CD4-positive, alpha-beta T cell treated with Interferon gamma for 1 hour (primary cell): ENCODE results near the gene NTMT1.
A peak's percentile ranks its signal among the peaks of the same experiment; 100 is the strongest.
"Not testable (repeated sequence)": the region's sequence is repeated elsewhere in the genome, so short reads cannot be mapped to it uniquely, and the experiment has no call there.

Experiments used
- DNase-seq: peaks from one replicate; pipeline ENCODE4 v3.0.0-alpha.2; 2020

NTMT1 gene

DNA sequence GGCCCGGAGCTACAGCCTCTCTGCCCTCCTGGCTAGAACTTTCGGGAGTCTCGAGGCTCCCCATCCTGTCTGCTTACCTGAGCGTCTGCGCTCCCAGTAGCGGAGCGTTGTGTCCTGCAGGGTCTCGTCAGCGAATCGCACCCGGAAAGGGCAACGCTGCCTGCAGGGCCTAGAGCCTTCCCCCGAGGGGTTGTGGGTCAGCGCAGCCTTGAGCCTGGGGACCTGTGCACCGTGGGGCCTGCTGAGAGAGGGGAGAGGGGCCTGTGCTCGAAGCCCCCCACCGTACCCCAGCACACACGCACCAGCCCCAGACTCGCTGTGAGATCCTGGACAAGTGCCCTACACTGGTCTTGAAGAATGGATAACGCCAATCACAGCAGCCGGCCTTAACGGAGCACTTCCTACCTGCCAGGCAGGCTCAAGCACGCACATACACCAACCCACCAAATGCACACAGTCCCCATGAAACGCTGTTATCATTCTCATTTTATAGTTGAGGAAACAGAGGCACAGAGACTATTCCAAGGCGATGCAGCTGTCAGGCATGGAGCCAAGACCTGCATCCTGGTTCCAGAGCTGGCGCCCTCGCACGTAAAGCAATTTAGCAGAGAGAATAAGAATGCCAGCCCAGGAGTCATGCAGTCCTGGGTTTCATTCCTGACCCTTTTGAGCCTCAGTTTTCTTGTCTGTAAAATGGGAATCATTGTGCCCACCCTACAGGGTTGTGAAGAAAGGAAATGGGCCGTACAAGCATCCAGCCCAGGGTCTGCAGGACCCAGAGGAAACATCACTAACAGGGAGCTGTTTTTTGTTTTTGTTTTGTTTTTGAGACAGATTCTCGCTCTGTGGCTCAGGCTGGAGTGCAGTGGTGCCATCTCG, 10.3 kb upstream of the NTMT1 start:
- no peak for DNase-seq

DNA sequence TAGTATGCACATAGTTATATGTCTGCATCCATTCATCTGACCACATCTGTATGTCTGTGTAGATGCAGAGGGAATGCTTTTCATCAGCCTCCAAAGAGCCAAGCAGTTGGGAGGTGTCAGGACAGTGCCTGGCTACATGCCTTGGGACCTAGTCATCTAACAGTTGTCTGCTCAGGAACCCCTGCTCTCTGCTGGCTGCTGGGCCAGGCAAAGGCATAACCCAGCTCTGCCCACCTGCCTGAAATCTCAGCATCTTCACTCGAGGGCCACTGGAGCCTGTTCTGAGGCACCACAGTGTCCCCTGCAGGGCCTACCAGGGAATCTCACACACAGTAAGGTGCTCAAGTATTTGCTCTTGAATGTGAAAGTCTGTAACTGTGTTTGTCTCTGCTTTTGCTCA, 8.8 kb upstream of the NTMT1 start:
- DNase-seq, result no peak

DNA sequence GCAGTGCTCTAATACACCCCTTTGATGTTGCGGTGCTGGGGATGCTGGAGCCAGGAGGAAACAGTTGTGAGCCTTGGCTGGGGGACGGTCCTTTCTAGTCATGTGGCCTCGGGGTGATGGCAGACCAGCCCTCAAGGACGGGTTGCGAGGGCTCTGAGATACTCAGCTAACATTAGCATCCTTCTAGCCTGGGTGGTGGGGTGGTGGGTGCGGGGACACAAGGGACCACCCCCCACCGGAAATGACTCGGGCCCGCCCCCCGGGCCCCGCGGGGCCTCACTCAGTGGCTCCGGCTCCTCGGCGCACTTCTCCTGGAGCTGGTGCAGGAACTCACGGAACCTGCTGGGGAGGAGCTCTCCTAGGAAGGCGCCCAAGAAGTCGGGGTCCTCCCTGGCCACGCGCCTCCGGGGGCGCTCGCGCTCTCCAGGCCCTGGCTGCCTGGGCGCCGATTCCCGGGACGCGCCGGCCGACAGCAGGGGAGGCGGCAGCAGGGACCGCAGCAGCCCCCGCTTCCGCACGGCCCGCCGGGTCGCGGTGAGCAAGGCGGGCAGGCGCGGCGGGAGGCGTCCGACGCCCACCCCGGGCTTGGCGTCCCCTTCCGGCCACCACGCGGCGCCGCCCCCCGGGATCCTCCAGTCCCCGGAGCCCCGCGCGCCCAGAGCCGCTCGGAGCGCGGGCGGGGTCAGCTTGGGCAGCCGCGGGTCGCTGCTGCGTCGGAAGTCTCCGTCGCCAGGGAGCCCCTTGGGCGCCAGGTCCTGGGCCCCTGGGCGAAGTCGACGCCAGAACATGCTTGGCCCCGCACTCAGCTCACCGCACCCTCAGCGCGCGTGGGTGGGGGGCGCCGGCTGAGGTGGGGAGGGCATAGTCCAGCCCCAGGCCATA, 5.9 kb upstream of the NTMT1 start:
- DNase-seq, result no peak

DNA sequence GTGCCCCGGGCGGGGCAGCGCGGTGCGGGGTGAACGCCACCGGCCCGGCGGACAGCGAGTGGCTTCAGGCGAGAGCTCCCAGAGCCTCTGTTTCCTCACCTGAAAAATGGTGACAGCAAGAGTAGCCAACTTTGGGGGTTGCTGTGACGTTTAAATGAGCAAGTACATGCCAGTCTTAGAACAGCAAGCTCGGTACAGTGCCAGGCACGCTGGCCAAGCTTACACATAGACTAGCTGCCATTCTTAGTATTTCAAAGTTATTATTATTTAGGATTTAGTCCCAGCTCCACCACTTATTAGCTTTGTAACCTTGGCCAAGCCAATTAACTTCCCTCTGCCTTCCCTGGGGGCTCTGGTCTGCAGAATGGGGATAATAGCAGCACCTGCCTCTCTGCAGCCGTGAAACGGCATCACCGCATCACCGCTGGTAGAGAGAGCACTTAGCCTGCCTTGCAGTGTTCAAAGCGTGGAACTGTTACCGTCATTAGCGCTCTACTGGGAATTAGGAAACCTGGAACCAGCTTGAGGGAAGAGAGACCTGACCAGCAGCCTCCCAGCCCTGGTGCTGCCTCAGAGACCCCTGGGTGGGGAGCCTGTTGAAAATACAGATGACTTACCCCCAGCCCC, 5.2 kb upstream of the NTMT1 start, which contains the start of gene C9orf50:
TSS of gene C9orf50 (minus strand) at position 433 of the 627 bp plus-strand sequence. CDS start 527 bp downstream, outside the sequence.
- DNase-seq, result no peak

DNA sequence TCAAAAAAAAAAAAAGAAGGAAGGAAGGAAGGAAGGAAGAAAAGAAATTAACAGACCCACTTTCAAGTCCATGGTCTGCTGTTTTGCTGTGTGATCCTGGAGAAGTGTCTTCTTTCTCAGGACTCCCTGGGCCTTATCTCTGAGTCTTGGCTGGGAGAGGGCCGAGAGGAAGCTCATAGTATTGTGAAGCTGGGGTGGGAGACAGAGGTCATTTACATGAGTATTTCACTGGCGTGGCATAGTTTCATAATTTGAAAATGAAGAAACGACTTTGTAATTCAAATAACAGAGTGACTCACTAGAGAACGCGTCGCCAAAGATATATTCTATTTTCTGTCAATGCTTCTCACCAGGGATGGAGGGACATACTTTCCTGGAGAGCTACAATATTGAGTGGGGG, 2.6 kb upstream of the NTMT1 start:
- no peak for DNase-seq

DNA sequence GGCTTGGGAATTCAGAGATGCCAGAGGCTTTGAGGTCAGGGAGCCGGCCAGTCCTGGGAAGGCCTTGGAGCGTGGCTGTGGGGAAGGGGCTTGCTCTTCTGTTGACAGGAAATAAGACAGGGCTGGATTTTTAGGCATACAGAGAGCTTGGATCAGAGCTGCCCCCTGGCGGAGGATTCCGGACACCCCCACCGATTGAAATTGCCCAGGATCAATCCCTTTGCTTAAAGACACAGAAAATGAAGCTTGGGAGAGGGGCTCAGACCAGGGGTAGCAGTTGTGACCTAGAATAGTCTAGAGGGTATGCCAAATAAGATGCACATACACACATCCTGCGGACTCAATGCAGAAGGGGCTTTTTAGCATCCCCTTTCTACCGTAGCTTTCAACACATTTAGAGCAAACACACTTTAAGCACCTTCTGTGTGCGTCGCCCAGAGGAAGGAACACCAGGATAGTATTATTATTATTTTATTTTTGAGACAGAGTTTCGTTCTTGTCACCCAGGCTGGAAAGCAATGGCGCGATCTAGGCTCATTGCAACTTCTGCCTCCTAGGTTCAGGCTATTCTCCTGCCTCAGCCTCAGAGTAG, 1.7 kb upstream of the NTMT1 start:
- peak; percentile 59 for DNase-seq

DNA sequence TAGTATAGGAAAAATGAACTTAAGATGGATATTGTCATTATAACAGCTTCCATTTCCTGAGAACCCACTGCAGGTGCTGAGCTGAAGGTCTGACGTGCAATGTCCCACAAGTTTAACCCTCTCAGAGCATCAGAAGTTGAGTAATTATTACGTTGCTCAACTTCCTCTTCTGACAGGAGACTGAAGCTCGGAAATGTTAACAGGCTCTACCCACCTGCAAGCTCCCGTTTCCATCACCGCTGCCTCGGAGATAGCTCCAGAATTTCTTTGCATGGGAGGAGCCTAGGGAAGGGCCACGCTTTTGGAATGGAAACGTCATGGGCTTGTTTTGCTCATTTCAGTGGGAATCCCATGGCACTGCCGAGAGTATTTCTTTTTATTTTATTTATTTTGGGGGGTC, 1.0 kb upstream of the NTMT1 start:
- peak; percentile 58 for DNase-seq

DNA sequence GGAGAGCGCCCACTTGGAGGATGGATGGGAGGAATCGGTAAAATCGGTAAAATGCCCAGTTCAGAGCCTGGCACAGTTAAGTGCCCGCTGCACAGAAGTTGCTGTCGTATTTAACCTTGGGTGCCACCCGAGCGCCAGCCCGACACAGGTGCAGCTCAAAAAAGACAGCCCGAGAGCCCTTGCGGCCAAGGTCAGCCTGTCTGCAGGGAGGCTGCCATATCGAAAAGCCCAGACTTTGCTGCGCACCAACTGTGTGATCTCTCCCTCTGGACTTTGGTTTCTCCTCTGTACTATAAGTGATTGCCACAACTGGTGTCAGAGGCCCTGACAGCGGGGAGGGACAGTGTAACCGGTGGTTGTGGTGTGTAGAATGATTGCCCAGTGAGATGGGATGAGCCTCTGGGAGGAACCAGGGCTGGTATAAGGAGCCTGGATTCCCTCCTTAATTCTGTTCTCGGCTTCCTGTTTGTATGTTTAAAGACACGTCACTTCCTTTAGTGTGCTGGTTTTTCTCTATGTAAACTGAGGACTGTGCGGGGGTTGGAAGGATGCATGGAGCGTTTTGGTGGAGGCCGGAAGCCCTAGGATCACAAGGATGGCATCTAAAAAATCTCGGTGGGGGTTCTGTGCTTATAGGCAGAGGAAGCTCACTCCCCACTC, 792 bp downstream of the NTMT1 start:
- peak; percentile 54 for DNase-seq

DNA sequence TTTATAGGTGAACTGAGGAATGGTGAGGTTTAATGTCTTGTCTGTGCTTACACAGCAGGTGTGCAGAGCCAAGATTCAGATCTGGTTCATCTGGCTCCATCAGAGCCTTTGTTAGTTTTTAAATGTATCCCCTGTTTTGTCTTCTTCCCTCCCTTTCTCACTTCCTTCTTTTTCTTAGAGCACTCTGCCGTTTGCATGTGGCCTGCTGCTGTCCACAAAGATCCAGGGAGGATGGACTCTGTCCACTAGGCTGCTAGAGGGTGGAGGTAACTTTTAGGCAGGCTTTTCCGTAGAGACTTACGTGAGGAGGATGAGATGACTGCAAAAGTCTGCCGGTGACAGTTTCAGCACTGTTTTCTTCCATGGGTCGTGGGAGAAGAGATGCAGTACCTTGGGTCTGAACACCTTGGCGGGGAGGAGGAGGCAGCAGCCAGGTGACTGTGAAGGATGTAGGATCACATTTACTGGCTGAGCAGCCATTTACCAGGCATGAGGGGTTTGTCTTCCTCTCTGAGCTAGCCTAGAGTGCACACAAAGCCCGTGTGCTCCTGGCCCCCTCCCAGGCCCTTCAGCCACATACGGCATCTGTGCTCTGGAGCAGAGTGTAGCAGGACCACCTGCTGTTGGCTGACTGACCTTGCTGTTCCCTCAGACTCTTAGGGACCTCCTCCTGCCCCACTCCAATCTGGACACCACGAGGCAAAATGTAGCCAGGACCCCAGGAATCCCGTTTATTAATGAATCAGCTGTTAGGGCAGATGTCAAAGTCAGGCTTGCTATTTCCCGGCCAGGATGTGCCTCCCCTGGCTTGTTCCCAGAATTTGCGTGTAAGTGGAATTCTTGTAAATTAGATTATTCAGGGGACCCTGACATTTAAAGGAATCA, 1.8 kb downstream of the NTMT1 start:
- DNase-seq, result no peak

DNA sequence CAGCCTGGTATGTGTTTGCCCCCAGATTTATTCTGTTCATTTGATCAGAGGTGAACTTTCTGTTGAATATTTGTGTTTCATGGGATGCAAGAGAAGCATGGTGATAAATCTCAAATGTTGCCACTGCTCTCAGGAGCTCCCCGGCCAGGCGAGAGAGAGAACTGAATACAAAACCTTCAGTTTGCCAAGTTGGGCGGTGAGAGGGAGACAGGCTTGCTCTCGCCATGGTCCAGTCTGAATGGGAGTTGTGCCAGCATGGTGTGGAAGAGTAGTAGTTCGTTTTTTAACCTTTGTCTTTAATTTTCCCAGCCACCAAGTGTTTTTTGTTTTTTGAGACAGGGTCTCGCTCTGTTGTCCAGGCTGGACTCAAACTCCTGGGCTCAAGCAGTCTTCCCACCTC, 2.7 kb downstream of the NTMT1 start:
- DNase-seq, result no peak

DNA sequence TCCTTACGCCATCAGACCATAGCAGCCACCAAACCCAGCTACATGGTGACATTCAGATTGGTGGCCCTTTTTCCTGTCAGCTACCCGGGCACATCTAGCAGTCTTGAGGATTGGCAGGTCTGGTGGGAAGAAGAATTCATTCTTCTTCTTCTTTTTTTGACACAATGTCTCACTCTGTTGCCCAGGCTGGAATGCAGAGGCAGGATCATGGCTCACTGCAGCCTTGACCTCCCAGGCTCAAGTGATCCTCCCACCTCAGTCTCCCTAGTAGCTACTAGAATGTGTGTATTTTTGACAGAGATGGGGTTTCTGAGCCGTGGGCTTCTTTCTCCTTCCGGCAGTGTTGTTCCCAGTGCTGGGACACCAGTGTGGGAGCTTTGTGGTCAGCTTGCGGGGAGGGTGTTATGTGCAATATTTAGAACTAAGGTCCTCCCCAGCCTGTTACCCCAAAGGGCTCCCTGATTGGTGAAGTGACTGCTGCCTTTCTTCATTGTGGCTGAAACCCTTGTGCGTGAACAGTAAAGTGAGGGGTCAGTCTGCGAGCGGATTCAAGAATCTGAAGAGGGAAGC, 3.4 kb downstream of the NTMT1 start:
- DNase-seq, result no peak

DNA sequence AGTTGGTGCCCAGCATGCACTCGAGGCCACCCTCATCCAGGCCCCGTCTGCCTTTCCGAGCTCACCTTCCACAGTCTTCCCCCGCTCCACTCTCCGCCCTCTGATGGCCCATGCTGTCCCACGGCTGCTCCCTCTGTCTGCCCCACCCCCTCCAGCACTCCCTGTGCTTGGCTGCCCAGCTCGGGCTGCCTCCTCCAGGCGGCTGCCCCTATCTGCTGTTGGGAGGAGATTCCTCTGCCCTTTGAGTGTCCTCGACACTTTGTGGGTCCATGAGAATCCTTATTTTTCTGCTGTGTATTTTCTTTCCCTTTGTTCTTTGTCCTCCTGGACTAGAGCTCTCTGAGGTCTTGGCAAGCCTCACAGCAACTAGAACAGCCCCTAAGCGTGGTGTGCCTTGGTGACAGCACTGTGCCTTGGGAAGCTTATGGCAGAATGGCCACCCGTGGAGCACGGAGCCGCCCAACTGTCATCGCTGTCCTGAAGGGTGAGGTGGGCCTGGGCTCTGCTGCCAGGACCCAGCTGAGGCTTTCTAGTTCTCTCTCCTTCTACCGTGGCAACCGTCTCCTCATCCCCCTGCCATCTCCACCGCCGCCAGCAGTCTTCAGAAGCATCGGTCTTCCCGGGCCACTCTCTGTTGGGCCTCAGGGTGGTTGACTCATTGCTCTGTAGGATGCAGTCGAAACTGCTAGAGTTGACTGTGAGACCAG, 5.2 kb downstream of the NTMT1 start:
- no peak for DNase-seq

DNA sequence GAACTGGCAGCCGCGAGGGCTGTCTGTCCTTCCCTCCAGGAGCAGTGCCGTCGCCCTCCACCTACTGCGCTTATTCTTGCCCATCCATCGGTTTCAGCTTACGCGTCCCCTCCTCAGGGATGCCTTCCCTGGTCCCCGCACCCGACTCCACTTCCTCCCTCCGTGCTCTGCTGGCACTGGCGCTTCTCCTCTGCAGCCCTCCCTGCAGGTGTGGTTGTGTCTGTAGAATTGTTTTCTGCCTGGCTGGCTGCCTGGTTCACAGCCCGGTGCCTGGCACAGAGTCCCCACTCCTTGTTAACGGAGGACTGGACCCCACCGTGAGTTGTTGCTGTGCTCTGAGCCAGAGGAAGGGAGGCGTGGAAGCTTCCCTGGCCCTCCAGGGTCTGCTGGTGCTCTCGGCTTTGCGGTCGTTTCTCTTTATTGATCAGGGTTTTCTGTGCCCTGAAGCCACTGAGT, 5.7 kb downstream of the NTMT1 start:
- DNase-seq, result no peak

DNA sequence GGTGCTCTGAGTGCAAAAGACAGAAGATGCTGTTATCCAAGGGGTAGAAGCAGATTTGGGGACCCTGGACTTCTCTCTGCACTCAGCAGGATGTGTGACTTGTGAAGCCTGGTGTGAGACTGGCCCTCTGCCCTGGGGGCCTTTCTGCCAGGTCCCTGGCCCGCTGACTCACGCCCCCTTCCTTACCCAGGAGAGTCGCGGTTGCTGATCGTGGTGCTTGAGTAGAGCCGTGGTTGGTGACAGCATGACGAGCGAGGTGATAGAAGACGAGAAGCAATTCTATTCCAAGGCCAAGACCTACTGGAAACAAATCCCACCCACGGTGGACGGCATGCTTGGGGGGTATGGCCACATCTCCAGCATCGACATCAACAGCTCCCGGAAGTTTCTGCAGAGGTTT, 6.5 kb downstream of the NTMT1 start:
- DNase-seq, result no peak

DNA sequence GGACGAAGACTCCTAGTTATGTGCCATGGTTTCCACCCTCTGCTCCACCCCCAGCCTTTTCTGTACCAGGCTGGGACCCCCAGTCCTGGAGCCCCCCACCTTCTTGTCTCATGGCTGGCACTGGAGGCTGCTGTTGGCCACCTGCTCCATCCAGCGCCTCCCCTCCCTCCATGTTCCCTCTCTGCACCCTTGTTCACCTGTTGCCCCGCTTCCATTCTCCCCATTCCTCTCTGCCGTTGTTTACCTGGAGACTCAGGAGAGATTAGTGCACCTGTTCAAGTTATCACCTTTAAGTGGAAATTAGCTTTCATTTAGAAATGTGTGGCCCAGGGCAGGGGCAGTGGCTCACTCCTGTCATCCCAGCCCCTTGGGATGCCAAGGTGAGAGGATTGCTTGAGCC, 7.2 kb downstream of the NTMT1 start:
- no peak for DNase-seq

DNA sequence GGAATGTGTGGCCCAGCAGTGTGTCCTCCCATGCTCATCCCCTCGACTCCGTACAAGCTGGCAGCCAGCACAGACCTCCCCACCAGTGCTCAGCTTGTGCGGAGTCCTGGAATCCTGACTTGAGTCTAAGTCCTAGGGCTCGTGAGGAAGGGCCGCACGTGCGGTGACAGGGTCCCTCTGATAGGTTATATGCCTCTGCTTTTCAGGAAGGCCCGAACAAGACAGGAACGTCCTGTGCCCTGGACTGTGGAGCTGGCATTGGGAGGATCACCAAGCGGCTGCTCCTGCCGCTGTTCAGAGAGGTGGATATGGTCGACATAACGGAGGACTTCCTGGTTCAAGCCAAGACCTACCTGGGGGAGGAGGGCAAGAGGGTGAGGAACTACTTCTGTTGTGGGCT, 7.9 kb downstream of the NTMT1 start:
- DNase-seq, result no peak

DNA sequence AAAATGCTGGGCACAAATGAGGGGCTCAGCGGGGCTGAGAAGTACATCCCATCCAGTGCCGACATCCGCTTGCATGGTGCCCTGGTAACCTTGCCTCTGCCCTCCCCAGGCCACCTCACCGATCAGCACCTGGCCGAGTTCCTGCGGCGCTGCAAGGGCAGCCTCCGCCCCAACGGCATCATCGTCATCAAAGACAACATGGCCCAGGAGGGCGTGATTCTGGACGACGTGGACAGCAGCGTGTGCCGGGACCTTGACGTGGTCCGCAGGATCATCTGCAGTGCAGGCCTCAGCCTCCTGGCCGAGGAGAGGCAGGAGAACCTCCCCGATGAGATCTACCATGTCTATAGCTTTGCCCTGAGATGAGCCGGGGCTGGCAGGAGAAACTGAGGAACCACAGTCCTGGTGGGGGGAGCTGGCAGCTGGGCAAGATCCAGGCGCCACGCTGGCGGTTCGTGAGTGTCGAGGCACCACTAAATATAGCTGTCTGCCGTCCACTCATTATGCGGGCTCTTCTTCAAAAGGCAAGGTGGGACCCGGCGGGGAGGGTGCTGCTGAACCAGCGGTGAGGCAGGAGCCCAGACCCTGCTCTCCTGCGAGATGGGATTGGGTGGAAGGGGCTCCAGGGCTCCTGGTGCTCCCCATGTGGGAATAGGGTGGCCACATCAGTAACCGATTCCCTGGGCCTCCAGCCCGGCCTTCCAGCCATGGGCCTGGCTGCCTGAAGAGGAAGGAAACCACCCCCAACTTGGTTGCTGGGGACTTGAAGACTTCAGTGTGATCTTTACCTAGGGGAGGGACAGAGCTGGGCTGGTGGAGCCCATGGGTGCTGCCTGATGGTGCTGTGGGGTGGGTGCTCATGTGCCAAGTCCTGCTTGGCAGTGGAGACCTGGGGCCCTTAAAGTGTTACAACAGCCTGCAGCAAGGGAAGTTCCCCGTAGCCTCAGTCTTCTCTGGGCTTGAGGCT, 9.4 kb downstream of the NTMT1 start:
- no peak for DNase-seq

DNA sequence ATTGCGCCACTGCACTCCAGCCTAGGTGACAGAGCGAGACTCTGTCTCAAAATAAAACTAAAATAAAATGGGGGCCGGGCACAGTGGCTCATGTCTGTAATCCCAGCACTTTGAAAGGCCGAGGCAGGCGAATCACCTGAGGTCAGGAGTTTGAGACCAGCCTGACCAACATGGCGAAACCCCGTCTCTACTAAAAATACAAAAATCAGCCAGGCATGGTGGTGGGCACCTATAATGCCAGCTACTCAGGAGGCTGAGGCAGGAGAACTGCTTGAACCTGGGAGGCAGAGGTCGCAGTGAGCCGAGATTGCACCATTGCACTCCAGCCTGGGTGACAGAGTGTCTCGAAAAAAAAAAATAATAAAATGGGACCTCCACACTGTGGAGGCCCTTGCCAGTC, 10.4 kb downstream of the NTMT1 start:
- not testable (repeated sequence) for DNase-seq

DNA sequence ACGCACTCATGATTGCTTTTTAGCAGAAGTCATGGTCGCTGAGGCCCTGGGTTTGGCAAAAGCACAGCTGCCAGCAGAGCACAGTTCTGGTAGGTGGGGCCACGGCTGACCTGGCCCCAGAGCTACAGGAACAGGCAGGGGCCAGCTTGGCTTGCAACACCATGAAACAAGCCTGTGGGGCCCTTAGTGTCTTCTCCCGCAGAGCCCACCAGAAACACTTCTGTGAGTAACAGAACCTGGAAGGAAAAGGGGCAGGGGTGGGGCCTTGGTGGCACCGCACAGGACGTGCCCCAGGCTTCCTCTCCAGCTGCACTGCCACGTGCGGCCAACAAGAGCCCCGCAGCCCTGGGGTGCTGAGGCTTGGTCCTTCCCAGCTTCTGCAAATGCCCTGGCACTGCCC, 11.1 kb downstream of the NTMT1 start:
- no peak for DNase-seq
